Lower leg skin (tissue), 3 donors: ENCODE measurements around the gene LMTK2.

ENCODE experiments used
- CTCF ChIP-seq, 3 donors: fragments of 450-650 bp; IDR thresholded peaks; one replicate each; pipeline ENCODE4 v1.5.1; 2016; ENCODE audit warnings: antibody characterized with exemption in 3 of 3, mild to moderate bottlenecking in 3 of 3, moderate library complexity in 2 of 3
- POLR2A ChIP-seq, 2 donors: fragments of 450-650 bp; IDR thresholded peaks; one replicate each; pipeline ENCODE4 v1.6.1; 2016 to 2017; ENCODE audit warnings: antibody characterized with exemption in 2 of 2, mild to moderate bottlenecking in 1 of 2, moderate library complexity in 1 of 2

- TF ChIP-seq CTCF (IDR thresholded peaks at IDR 0.05) (no peak), POLR2A (IDR thresholded peaks at IDR 0.05) (no peak)
These were observed 116.0 kb downstream of the LMTK2 start for GRCh38 chr7:98222533-98223195.
